NCI-H2227 treated with DMSO at 0.1 percent for 48 hours (cell line): Measurements from ENCODE around the gene DSTN.
"Not testable (repeated sequence)": the region's sequence is repeated elsewhere in the genome, so short reads cannot be mapped to it uniquely, and the experiment has no call there.

Source experiments
- DNase-seq: peaks from one replicate; lab custom pipeline; 2025; lab: John Stamatoyannopoulos, UW

The DSTN gene

GRCh38 chr20:17651129-17651759 lies 81.4 kb downstream of the DSTN start:
- DNase-seq: no peak

GRCh38 chr20:17651760-17652388 lies 82.0 kb downstream of the DSTN start:
- no peak for DNase-seq

GRCh38 chr20:17652411-17652810 lies 82.5 kb downstream of the DSTN start:
- DNase-seq: no peak

GRCh38 chr20:17653835-17654648 lies 84.2 kb downstream of the DSTN start:
- no peak for DNase-seq

DNA sequence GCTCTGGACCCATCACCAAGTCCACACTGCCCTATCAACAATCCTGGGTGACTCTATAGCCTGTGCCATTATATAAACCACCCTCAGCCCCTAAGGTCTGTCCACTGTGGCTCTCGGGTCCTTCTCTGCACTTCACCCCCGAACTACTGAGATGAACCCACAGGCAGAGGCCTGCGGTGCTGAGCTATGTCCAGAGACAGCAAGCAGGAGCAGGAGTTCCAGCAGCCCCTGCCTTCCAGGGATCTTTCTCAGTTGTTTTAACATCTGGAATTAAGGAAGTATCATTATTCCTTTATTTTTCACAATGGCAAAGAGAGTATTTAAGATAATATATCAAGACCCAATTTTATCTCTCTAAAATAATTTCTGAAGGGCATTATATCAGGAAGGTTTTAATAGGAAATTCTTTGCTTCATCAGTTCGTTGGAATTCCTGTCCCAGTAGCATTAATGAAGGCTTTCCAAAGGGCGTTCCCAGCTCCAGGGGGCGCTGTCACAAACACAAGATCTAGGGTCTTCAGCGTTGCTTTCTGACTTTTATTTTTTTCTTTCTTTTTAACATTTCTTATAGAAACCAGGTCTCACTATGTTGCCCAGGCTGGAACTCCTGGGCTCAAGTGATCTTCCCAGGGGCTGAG lies 84.9 kb downstream of the DSTN start:
- DNase-seq: no peak

GRCh38 chr20:17655286-17655651 lies 85.4 kb downstream of the DSTN start:
- no peak for DNase-seq

DNA sequence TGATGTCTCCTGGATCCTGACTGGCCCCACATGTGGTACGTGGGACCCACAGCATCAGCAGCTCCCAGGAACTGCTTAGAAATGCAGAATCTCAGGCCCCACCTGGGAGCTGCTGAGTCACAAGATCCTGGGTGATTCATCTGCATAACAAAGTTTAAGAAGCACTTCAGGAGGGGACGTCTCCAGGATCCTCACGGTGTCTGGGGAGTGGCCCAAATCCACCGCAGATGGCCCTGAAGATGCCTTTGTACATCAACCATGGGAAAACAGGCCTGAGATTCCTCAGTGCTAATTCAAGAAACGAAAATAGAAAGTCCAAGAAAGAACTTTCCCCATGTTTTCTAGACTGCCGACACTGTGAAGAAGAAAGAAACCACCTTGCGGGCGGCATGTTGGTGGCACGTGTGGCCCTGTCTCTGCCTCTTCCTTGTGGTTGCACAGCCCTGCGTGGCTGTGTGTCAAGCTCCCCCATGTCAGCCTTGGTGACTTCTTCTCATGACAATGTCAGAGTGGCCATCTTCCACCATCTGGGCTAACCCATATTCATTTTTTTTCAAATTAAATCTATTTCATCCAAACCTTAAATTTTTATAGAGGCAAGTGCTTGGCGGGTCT lies 86.1 kb downstream of the DSTN start:
- no peak for DNase-seq

GRCh38 chr20:17657079-17657825 lies 87.4 kb downstream of the DSTN start:
- DNase-seq: no peak

DNA sequence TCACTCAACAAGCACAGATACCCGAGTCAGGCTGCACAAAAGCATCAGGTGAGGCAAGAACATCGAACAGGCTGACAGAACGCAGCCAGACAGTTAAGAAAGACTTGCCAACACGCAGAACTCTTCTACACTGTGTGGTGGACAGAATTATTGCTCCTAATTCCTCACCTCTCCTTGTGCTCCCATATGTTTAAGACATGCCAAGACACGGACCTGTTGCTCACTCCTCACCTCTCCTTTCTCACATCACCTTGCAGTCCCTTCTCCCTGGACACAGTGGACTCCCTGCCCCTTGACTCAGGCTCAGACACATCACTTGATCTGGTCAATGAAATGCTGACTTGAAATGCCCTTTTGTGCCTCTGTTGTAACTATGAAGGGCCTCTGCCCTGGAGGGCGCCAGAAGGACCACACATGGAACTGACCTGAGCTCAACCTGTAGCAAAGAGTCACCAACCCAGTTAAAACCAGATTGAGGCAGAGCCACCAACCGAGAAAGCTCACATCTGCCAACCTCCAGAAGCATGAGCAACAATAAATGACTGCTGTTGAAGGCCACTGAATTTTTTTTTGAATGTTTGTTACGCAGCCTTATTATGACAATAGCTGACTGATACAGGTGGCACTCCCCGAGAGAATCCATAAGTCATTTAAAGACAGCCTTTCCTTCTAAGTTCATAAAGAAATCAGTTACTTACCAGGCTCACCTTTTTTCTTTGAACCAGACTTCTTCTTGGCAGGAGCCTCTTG lies 88.2 kb downstream of the DSTN start:
- DNase-seq: no peak

GRCh38 chr20:17658648-17658993 lies 88.7 kb downstream of the DSTN start:
- DNase-seq: no peak

- not testable (repeated sequence) for DNase-seq
Observed at GRCh38 chr20:17659344-17659743, 89.5 kb downstream of the DSTN start.
